Stimulated activated CD4-positive, alpha-beta T cell treated with anti-CD3 and anti-CD28 coated beads, Interleukin-4, amount 100 ng/mL, for 1 hour (primary cell): ENCODE data around the gene RCCD1.
"Not testable (repeated sequence)": the region's sequence is repeated elsewhere in the genome, so short reads cannot be mapped to it uniquely, and the experiment has no call there.

Experiments
- DNase-seq: peaks from one replicate; pipeline ENCODE4 v3.0.0-alpha.2; 2020

The RCCD1 gene

DNA sequence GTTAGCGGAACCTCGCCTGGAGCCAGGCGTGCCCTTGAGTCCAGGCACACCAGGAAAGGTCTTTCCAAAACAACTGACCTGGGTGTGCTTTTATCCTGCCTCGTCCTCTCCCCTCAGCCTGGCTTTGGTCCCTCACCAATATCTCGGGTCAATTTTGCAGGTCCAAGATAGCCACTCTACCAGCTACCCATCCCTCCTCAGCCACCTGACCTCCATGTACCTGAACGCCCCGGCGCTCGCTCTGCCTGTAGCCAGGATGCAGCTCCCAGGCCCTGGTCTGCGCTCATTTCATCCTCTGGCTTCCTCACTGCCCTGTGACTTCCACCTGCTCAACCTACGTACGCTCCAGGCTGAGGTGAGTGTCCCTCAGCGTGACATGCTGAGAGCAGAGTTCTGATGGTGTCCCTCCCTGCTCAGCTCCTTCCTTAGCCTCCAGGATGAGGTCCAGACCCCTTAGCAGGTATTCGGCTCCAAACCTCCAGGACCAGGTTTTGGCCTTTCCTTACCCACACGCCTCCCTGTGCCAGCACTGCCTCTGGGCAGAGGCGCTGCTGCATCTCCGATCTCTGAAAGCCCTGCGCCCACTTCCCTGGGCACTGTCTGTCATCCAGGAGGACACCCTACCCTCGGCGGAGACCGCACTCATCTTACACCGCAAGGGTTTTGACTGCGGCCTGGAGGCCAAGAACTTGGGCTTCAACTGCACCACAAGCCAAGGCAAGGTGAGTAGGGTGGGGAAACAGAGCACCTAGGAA lies 36.5 kb upstream of the RCCD1 start:
- no peak for DNase-seq

DNA sequence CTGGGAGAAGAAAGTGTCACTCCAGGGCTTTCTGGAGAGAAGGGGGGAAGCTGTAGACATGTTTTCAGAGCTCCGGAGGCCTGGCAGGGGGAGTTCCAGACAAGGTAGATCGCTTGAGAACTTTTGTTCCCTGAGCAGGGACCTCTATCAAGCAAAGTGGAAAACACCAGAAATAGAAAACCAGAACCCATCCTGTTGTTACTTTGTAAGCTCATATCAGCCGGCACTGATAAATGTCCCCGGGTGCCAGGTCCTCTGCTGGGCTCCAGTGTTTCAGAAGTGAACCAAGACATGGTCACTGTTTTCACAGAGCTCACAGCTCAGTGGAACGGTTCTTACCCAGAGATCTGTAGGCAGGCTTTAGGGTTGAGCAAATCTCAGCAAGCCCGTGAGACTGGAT lies 35.8 kb upstream of the RCCD1 start:
- no peak for DNase-seq

DNA sequence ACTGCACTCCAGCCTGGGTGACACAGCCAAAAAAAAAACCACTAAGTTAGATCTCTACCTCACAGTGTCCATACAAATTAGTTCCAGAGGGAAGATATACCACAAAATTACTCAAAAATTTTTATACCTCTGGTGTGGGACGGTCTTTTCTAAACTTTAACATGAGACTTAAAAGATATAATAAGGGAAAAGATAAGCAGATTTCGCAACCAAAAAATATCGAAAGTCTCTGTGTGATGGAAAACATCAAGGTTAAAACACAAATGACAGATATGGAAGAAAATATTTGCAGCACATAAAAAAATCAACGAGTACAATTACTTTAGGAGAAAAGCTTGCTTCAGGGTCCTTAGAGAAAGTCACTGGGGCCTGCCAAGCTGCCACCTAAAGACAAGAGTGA lies 32.8 kb upstream of the RCCD1 start:
- no peak for DNase-seq

DNA sequence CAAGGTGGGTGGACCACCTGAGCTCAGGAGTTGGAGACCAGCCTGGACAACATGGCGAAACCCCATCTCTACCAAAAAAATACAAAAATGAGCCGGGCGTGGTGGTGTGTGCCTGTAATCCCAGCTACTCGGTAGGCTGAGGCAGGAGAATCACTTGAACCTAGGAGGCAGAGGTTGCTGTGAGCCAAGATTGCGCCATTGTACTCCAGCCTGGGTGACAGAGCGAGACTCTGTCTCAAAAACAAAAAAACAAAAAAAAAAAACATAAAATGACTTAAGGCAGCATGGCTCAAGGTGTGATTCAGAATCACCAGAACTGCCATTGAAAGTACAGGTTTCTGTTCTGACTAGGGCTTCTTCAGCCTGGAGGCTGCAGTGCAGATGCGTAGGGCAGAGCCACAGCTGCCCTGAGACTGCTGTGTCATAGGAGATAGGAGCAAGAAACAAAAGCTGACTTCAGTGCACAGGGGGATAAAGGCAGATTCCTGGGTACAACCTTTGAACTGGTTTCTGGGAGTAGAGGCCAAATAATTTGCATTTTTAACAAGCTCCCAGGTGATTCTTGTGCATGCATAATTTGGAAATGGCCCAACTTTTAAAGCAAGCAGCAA lies 31.9 kb upstream of the RCCD1 start:
- DNase-seq: not testable (repeated sequence)

DNA sequence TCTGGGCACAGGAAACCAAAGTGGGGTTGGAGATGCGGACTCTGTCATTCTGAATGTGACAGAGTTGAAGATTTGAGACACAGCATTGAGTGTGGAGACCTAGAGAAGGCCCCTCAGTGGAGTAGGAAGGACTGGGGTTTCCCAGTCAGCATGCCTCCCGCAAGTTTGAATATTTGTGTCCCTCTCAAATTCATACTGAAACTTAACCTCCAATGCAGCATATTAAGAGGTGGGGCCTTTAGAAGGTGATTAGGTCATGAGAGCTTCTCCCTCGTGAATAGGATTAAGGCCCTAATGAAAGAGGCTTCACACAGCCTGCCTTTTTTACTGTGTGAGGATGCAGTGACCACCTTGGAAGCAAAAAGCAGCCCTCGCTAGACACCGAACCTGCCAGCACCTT lies 30.3 kb upstream of the RCCD1 start:
- no peak for DNase-seq

DNA sequence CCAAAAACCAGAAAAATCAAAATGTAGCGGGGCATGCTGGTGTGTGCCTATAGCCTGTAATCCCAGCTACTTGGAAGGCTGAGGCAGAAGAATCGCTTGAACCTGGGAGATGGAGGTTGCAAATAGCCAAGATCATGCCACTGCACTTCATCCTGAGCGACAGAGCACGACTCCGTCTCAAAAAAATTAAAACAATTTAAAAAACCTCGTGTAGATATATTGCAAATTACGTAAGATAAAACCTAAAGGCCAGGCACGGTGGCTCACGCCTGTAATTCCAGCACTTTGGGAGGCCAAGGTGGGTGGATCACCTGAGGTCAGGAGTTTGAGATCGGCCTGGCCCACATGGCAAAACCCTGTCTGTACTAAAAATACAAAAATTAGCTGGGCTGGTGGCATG lies 27.9 kb upstream of the RCCD1 start:
- not testable (repeated sequence) for DNase-seq

DNA sequence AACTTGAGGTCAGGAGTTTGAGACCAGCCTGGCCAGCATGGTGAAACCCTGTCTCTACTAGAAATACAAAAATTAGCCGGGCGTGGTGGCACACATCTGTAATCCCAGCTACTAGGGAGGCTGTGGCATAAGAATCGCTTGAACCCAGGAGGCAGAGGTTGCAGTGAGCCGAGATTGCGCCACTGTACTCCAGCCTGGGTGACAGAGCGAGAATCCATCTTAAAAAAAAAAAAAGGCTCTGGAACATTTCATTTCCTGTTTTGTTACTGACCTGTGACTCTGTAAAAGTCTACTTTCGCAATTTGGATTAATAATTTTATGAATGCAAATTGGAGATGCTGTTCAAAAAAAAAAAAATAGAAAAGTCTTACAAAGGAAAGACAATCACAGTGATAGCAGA lies 26.6 kb upstream of the RCCD1 start:
- DNase-seq: not testable (repeated sequence)

DNA sequence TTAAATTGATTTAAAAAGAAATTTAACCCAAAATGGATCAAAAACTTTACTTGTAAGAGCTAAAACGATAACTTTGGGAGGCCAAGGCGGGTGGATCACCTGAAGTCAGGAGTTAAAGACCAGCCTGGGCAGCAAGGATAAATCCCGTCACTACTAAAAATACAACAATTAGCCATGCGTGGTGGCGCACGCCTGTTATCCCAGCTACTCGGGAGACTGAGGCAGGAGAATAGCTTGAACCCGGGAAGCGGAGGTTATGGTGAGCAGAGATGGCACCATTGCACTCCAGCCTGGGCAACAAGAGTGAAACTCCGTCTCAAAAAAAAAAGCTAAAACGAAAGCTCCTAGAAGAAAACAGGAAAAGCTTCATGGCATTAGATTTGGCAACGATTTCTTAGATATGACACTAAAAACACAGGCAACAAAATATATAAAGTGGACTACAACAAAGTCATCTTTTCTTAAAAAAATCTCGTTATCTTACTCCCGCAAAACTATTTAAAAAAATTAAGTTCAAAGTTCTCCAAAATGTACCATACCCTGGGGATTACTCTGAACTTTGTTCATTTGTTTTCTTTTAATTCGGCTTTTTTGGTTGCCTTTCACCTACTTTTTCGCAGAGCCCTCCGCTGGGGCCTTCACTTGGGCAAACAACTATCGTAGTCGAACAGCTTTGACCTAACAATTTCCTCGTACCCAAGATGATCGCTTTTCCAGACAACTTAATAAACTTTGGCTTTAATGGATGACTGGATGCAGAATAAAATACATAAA lies 25.3 kb upstream of the RCCD1 start:
- DNase-seq: no peak

DNA sequence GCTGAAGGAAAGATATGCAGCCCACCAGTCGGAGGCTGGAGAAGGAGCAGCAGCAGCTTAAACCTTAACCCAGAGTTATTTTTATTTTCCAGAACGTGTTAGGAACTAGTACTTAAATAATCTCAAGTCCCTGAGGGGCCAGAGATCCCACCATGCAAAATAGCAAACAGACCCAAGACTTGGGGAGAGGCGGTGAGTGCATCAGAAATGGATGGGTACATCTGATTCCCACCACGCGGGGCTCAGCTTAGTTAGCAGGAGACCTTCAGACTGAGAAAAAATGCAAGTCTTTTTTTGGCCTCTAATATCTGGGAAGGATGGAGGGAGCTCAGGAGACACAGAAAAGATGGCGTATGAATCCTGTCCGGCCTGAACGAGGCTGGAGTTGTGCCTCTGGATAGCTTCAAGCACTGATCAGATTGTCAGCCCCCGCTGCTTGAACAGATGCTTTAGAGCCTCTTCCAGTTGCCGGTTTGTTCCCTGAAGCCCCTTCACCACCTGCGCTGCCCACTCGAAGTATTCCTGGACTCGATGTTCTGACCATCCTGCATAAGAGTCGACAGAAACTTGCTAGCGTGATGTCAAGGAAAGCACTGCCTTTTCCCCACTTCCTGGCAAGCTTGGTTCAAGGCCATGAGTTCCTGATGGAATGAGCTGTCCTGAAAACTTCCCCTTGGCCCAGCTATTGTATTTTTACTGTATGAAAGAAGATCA lies 23.7 kb upstream of the RCCD1 start:
- DNase-seq: no peak

DNA sequence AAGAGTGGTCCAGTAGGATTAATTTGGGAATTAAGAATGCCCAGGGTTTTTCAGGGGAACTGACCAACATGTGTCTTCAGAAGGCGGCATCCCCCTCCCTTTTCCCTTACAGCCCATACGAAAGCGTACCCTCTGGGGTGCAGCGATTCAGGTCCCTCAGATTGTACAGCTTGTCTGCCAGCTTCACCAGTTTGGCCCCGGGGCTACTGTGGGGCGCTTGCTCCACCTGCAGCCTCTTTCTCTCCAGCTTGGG lies 23.2 kb upstream of the RCCD1 start:
- DNase-seq: no peak

DNA sequence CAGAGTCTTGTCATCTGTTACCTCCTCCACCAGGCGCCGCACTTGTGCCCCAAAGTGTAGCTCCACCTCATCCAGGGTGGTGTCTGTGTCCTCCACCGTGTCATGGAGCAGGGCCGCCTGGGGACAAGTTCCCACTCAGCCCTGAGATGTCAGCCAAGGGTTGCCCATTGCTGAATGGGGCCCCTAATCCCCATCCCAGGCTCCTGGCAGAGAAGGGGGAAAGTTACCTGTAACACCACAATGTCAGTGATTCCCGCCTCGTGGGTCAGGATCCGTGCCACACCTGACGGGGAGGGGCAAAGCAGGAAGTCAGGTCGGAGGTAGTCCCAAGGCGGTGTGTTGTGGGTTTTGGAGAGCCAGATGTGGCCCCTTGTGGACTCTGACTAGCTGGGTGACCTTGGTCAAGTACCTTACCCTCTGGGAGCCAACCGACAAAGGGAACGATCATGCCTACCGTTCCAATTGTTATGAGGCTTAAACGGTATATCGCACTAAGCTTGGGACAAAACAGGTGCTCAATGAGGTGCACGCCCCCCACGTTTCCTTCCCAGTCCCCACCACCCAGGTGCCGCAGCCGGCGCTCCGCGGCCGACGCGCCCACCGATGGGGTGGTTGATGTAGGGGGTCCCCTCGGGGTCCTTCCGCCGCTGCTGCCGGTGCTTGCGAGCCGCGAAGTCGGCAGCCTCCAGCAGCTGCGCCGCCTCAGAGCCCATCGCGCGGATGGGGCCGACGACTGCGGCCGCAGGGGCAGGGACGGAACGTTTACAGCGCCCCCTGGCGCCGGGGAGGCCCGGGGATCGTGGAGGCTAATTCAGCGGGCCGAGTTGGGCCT lies 22.6 kb upstream of the RCCD1 start, which contains the start of gene HDDC3:
HDDC3 (minus strand) TSS at position 722 of the 832 bp plus-strand sequence; CDS start at position 713, 9 bp downstream.
- DNase-seq: peak; percentile 93

DNA sequence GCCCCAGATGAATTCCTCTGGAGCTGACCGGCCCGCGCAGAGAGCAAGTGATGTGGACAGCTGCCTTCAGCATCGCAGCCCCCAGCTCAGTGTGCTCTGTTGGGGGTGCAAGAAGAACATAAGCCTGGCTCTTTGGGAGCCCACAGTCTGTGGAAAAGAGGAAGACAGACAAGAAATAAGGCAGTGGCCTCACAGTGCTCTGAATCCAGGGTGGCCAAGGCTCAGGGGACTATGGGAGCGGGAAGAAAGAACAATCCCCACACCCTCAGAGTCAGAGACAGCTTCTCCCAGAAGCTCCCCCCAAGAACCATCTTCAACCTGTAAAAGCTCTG lies 22.1 kb upstream of the RCCD1 start:
- no peak for DNase-seq

DNA sequence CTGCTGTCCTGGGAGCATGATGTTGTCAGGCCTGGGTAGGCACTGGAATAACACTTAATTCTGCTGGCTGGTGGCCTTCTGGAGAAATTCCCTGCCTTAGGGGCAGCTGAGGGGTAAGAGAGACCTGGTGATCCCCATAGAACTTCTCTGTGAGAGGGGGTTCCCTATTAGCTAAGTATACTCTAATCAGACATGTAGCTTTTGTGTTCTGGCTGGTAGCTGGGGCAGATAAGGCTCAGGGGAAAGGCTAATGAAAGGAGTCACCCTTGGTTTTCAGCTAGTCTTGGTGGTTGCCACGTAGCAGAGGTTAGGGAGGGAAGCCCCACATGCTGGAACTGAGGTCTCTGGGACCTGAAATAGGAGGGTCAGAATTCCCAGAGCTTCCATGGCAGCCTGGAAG lies 21.4 kb upstream of the RCCD1 start:
- DNase-seq: no peak

DNA sequence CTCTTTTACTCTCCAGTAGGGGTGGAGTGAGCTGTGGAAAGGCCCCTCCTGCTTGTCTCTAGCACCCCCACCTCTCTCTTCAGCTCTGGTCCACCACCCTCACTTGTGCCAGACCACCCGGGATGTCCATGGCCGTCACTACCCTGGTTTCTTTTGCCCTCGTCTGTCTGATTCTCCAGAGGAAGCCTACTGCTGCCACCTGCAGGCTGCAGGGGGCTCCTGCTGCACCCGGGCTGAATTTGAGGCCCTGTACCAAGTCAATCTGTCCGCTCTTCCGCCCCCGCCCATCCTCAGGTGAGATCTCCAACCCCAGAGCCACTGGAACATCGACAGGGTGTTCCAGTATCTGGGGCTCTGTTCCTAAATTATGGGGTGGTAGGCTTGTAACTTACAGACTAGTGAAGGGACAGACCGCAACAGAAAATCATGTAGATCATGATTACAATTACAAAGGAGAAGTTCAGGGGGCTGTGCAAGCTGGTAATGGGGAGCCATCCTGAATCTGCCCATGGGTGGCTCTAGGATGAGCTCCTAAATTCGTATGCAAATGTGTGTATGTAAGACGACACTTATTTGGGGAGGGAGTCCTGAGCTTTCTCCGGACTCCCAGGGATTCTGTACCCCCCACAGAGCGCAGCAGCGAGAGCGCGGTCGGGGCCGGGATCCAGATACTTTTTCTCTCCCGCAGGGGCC lies 20.3 kb upstream of the RCCD1 start:
- DNase-seq: peak; percentile 87

DNA sequence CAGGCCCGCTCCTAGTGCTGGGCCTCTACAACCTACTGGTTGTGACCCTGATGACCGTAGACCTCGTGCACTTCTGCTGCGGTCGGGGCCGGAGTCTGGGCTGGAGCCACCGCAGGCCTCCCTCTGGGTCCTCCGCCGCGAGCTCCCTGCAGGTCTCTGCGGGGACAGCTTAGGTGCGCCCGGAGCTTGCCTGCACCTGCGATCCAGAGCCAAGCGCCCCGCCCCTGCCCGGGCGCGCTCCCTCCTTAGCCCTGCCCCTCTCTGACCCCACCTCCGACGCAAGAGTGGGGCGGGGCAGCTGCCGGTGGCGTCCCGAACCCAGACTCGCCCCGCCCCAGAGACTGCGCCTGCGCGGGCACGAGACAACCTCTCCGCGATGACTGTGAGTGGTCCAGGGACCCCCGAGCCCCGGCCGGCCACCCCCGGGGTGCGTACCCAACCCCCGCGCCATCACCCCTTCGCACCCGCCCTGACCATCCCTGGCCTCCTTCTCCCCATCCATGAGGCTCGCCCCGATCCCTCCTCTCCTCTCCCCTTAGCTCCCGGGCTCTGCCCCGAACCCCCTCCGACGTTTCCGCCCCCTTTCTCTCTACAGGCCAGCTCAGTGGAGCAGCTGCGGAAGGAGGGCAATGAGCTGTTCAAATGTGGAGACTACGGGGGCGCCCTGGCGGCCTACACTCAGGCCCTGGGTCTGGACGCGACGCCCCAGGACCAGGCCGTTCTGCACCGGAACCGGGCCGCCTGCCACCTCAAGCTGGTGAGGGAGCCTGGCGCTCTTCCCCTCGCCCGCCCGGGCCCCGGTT lies 19.5 kb upstream of the RCCD1 start, which contains the start of gene UNC45A:
UNC45A (plus strand) TSS at position 337 of the 803 bp plus-strand sequence; CDS start at position 377, 40 bp downstream.
- peak; percentile 99 for DNase-seq

DNA sequence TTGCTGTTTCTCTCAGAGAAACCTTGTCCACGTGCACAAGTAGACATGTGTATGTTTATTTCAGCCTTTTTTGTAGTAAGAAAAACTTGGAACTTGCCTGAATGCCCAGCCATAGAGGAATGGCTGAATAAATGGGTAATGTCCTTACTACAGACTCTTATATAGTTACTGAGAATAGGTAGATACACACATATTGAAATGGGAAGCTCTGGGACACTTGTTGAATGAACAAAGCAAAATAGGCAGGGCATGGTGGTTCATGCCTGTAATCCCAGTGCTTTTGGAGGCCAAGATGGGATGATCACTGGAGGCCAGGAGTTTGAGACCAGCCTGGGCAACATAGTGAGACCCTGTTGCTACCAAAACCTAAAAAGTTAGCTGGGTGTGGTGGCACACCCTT lies 17.9 kb upstream of the RCCD1 start:
- no peak for DNase-seq

DNA sequence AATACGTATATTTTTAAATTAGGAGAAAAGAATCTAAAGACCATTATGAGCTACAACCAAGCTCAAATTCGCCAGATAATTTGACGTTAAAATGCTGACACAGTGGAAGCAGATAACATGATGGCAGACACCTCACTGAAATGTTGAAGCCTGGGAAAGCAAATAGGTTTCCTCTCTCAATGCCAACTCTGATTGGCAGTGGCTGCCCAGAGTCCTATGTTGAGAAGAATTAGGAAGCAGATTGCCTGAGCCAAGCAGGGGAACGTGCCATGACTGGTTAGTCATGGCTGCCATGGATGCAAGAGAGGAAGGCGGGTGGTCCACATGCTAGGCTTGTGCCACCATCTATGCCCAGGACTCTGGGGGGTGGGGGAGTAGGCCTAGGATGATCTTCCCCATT lies 16.4 kb upstream of the RCCD1 start:
- no peak for DNase-seq

DNA sequence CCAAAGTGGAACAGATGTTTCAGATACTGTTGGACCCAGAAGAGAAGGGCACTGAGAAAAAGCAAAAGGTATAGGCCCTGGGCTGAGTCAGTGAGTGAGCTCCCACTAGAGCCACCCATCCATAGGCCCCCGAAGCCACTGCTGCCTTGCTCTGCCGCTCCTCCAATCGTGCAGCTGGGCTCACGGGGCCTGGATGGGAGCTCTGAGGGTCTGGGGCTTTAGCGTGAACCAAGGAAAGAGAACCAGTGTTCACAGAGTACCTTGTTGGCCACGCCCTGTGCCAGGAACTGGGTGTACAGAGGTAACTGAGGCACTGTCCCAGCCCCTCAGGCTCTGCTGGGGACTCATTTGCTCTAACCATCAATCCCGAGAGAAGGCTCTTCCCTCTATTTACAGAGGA lies 14.9 kb upstream of the RCCD1 start:
- no peak for DNase-seq

DNA sequence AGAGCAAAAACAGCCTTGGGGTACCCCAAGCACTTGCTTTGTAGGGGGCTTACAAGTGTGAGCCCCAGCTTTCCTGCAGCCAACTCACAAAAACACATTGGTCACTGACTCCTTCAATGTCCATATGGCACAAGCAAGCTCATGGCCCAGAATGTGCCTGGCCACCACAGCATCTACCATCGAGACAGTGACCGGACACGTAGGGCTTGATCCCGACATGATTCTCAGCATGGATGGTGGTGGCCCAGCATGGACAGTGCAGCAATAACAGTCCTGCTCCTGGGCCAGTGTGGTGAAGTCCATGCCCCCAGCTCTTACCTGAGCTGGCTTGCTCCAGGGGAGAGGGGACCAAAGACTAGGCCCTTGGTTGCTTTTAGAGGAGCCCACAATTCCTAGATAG lies 13.6 kb upstream of the RCCD1 start:
- no peak for DNase-seq

DNA sequence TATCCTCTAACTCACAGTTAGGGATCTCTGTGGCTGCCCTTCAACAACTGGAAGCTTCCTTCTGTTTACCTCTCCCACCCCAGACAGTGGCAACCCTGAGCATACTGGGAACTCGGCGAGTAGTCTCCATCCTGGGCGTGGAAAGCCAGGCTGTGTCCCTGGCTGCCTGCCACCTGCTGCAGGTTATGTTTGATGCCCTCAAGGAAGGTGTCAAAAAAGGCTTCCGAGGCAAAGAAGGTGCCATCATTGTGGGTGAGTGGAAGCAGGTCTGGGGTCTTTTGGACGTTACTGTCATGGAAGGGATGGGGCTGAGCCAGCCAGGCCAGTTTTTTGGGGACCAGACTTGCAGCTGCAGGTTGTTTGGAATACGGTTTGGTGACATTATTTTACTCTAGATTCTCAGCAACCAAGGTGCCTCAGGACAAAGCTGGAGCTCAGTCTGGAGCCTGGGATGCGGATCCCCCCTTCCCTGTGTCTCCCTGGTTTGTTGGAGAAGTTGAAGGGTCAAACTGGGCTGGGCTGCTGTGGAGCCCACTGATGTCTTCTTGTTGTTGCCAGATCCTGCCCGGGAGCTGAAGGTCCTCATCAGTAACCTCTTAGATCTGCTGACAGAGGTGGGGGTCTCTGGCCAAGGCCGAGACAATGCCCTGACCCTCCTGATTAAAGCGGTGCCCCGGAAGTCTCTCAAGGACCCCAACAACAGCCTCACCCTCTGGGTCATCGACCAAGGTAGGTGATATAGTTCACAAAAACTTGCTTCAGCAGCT lies 12.1 kb upstream of the RCCD1 start:
- DNase-seq: no peak
